CD4-positive, alpha-beta T cell treated with Interleukin-4 for 1 hour (primary cell): ENCODE data around the gene DNAJC10.
"Not testable (repeated sequence)": the region's sequence is repeated elsewhere in the genome, so short reads cannot be mapped to it uniquely, and the experiment has no call there.

Source experiments
- DNase-seq, 2 donors: peaks; one replicate each; pipeline ENCODE4 v3.0.0-alpha.2; 2020 to 2022

The DNAJC10 gene

DNA sequence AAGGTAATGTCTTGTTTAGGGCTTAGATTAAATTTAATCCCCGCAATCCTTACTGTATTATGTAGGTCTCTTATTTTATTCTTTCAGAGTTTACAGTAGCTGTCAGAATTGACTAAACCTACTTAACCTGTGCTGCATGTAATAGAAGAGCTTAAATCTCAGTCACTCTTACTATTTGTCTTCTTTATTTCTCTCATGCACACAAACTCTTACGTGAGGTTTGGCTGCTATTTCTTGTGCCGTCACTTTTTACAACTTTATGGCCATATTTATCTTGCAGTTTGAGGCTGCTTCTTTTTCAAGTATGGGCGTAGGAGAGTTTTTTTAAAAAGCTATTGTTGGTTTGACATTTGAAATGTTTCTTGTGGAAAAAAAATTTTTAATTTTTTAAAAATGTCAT is 12.0 kb downstream of the DNAJC10 start:
- DNase-seq = no peak

DNA sequence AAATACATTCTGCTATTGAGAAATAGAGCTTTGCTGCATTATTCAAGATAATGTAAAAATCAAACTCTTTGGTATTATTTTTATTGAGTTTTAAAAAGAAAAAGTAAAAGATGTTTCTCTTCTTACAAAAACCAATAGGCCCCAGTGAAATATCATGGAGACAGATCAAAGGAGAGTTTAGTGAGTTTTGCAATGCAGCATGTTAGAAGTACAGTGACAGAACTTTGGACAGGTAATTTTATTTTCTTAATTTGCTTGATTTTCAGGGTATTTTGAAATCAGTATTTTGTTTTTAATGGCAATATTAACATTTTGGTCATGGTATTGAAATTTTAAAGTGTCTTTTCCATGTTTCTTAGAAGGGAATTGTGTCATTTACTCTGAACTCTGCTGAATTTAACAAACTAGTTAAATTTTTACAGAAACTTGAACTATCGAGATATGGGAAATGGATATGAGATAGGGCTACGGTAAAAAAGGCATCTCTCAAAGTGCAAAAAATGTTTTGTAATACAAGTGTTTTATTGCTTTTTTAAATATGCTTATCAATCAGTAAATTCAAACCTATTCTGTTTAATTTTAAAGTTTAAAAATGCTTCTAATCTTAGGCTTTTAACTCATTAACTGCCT is 13.8 kb downstream of the DNAJC10 start:
- no peak for DNase-seq

DNA sequence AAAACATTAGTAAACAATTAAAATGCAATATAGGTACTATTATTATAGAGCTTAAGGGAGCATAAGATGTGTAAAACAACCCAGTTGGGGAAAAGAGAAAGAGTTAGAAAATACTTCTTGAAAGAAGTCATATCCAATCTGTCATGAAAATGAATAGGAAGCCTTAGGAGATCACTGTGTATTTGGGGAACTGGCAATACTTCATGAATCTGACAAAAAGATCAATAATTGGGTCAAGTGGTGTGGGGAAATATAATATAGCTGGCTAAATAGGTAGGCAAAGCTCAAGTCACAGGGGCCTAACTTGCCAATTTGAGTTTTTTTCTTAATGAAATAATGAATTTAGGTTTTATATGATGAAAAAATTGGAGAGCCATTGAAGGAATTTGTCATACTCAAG is 14.4 kb downstream of the DNAJC10 start:
- DNase-seq = no peak

DNA sequence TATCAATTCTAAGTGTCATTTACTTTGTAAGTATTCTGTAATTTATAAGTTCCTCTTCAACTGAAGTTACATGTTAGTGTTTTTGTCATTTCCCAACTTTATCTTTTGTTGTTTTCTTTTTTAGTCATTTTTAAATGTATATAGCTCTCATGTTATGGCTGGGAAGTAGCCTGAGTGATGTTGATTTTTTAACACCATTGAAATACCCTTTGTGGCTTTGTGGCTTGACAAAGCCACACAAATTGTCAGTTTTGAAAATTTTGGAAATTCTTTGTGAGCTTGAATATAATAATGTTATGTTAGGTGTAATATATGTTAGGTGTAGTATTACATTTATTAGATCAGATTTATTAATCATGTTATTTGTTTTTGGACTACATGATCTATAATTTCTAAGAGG is 16.7 kb downstream of the DNAJC10 start:
- no peak for DNase-seq

DNA sequence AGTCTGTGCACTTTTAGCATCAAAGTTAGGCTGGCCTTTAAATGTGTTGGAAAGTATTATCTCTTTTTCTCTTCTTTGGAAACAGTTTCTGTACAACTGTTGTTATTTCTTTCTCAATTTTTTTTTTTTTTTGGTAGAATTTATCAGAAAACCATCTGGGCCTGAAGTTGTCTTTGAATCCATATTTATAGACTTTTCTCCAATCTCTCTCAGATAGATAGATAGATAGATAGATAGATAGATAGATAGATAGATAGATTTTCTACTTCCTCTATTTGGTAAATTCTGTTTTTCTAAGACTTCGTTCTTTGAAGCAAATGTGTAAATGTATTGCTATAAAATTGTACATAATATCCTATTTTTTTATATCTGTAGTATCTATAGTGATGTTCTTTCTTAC is 17.5 kb downstream of the DNAJC10 start:
- DNase-seq = no peak

DNA sequence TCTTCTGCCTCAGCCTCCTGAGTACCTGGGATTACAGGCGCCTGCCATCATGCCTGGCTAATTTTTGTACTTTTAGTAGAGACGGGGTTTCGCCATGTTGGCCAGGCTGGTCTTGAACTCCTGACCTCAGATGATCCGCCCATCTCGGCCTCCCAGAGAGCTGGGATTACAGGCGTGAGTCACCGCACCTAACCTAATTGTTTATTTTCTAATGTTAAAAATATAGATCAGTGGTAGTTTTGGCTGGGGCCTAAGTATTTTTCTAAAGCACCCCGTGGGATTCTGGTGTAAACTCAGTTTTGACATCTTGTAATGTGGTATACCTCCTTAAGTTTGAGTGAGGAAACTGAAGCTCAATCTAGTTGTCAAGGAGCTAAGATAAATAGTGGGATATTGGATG is 20.8 kb downstream of the DNAJC10 start:
- DNase-seq = not testable (repeated sequence)

DNA sequence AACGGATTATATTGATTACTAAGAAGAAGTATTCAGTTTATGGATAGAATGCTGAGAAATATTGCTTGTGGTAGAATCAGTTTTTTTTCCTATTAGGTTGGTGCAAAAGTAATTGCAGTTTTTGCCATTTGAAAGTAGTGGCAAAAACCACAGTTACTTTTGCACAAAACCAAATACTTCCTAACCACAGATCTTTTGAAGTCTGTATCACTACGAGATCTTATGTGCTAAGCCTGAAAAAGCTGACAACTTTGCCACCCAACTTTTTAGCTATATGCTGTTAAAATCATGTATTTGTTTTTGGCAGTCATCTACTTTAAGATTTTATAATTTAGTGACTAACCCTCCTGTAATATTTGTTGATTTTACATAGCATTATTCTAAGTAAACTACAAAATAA is 24.6 kb downstream of the DNAJC10 start:
- peak in 1 of 2 donors; percentile 13 for DNase-seq

DNA sequence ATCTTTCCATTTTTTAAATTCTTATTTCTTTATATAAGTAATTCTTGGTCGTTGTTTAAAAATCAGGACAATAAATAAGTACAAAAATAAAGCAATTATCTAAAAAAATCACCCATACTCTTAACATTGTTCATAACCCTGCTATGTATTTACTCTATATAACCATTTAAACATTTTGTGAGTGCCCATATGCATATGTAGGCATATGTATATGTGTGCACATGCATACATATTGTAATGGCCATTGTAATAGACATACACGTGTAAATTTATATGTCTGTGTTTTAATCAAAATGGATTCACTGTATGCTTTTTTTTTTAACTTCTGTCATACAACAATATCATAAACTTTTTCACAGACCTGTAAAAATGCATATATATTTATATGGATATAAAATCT is 25.6 kb downstream of the DNAJC10 start:
- no peak for DNase-seq

DNA sequence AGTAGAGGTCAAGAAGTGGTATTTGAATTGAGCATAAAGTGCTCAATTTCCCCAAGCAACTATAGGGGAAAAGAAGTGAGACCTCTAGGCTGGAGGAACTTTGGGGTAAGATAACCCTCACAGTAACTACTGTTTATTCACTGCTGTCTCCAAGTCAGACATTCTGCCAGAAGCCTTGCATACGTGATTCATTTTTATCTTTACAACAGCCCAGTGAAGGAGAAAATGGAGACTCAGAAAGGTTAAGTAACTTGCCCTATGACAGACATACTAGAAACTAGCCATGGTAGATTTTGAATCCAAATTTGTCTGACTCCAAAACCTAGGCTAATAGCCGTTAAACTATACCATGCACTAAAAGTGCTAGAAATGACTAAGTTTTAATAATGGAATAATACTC is 28.4 kb downstream of the DNAJC10 start:
- no peak for DNase-seq

DNA sequence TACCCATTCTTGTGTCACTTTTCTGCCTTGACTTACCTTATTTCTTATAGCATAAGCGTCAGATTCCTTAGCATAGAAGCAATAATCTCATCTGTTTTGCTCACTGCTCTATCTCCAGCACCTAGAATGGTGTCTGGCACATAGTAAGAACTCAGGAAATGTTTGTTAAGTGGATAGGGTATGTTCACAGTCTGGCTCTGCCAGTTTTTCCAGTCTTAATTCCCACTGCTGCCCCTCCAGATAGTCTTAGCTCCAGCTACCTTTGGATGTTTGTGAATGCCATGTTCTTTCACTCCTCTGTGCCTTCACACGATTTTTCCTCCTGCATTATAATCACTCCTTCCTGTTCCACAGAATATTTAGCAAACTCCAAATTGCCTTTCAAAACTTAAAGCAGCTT is 29.0 kb downstream of the DNAJC10 start:
- no peak for DNase-seq

DNA sequence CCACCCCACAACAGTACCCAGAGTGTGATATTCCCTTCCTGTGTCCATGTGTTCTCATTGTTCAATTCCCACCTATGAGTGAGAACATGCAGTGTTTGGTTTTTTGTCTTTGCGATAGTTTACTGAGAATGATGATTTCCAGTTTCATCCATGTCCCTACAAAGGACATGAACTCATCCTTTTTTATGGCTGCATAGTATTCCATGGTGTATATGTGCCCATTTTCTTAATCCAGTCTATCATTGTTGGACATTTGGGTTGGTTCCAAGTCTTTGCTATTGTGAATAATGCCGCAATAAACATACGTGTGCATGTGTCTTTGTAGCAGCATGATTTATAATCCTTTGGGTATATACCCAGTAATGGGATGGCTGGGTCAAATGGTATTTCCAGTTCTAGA is 29.8 kb downstream of the DNAJC10 start:
- DNase-seq = not testable (repeated sequence)

DNA sequence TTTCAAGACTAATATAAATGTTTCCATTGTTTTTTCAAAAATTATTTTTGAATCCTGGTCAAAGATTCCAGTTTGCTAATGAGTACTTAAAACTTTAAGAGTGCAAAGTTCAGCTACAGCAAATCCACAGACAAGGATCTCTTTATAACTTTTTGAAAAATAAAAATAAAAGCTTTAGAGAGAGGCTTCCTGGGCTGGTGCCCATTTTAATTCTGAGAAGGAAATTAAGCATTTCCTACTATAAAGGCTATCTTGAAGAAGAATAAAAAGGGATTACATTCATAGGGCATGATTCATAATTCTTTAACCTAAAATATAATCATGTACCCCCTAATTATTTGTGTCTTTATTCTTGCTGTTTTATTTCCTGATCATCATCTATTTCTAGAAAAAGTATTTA is 38.2 kb downstream of the DNAJC10 start:
- DNase-seq = no peak

DNA sequence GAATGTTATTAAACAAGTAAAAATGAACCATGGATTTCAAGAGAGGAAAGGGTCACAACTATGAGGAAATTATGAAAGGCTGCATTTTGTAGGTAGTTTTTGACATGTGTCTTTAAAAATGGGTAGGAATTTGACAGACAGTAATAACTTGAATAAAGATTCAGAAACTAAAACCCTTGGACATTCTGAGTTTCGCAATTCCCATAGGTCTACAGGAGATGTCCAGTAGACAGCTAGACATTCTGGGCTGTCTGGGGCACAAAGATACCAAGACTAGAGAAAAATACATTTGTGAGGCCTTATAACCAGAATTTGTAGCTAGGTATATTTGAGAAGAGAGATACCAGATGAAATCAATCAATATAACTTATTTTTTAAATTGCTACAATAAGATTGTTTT is 42.3 kb downstream of the DNAJC10 start:
- DNase-seq = no peak

DNA sequence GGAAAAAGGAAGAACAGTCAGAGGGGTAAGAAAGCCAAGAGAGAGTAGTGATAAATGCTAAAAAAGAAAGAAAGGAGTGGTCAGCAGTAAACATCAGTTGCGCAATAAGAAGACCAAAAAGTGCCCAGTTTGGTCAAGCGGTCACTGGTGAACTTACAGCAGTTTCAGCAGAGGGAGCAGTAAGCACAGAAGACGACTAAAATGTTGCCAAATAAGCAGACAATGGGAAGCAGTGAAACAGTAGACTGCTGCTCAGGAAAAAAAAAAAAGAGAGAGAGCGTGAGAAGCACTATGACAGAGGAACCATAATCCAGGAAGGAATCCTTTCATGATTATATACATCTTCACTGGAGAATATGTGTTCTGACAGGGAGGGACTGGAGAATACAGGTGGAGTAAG is 45.8 kb downstream of the DNAJC10 start:
- DNase-seq = no peak

DNA sequence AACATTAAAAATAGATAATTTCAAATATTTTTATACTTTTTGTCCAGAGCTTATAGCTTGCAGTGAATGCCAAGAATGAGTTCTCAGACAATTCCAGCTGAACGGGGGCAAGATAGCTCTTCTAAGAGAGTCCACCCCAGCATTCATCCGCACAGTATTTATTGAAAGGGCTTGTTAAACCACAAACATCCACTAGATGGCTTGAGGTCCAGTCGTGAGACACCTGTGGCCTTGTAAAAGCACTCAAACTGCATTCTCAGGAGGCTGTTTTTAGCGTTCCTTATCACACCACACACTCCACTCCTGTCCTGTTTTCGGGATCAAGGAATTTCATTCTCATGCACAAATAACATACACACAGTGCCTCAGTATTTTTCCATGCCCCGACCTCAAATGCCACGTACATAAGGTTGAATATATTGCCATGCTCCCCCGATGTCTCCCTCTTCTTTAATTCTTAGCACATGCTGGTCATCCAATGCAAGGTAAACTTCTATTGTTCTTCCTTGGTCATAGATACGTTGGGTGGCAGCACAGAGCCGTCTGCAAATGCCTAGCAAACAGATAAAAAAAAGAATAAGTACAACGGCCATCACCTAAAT is 47.4 kb downstream of the DNAJC10 start:
- no peak for DNase-seq

DNA sequence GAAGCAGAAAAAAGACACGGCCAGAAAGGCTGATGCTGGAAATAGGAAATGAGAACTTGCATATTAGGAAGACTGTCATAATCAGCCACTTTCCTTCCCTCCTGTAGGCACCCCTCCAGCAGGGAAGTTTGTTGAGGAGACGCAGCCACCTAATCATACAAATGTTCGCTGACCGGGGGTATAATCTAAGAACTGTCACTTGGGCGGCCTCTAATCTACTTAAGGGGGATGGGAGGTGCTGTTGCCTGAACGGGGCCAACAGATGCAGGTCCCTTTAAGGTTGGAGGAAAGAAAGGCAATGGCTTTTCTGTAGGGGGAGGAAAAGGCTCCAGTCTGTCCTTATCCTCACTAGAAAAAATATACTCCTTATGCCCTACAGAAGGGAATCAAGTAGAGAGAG is 50.6 kb downstream of the DNAJC10 start:
- no peak for DNase-seq

DNA sequence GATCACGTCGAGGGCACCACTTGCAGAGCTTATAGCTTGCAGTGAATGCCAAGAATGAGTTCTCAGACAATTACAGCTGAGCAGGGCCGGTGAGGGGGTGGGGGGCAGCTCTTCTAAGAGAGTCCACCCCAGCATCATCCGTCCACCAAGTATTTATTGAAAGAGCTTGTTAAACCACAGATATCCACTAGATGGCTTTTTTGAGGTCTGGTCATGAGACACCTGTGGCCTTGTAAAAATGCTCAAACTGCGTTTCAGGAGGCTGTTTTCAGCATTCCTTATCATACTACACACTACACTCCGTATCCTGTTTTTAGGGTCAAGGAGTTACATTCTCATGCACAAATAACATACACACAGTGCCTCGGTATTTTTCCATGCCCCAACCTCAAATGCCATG is 51.5 kb downstream of the DNAJC10 start:
- no peak for DNase-seq

DNA sequence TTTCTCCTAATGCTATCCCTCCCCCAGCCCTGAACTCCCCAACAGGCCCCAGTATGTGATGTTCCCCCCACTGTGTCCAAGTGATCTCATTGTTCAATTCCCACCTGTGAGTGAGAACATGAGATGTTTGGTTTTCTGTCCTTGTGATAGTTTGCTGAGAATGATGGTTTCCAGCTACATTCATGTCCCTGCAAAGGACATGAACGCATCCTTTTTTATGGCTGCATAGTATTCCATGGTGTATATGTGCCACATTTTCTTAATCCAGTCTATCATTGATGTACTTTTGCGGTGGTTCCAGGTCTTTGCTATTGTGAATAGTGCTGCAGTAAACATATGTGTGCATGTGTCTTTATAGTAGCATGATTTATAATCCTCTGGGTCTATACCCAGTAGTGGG is 52.9 kb downstream of the DNAJC10 start:
- not testable (repeated sequence) for DNase-seq

DNA sequence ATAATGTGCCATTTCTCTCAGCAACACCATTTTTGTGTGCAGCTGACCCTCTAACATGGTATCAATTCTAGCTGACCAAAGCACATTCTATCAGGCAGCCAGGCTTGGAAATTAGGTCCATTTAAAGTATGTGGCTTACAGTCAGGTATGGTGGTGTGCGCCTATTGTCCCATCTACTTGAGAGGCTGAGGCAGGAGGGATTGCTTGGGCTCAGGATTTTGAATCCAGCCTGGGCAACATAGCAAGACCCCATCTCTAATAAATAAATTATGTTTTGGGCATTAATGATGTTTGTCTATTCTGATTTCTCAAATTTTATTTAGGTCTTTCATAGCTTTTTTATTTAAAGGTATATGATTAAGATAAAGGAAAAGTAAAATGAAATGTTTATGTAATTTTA is 63.3 kb downstream of the DNAJC10 start:
- DNase-seq = no peak

DNA sequence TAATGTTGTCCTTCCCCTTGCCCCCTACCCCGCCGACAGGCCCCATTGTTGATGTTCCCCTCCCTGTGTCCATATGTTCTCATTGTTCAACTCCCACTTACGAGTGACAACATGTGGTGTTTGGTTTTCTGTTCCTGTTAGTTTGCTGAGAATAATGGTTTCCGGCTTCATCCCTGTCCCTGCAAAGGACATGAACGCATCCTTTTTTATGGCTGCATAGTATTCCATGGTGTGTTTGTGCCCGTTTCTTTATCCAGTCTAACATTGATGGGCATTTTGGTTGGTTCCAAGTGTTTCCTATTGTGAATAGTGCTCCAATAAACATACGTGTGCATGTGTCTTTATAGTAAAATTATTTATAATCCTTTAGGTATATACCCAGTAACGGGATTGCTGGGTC is 65.0 kb downstream of the DNAJC10 start:
- DNase-seq = not testable (repeated sequence)

DNA sequence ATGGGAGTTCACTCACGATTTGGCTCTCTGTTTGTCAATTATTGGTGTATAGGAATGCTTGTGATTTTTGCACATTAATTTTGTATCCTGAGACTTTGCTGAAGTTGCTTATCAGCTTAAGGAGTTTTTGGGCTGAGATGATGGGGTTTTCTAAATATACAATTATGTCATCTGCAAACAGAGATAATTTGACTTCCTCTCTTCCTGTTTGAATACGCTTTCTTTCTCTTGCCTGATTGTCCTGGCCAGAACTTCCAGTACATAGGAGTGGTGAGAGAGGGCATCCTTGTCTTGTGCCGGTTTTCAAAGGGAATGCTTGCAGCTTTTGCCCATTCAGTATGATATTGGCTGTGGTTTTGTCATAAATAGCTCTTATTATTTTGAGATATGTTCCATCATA is 66.6 kb downstream of the DNAJC10 start:
- DNase-seq = not testable (repeated sequence)

DNA sequence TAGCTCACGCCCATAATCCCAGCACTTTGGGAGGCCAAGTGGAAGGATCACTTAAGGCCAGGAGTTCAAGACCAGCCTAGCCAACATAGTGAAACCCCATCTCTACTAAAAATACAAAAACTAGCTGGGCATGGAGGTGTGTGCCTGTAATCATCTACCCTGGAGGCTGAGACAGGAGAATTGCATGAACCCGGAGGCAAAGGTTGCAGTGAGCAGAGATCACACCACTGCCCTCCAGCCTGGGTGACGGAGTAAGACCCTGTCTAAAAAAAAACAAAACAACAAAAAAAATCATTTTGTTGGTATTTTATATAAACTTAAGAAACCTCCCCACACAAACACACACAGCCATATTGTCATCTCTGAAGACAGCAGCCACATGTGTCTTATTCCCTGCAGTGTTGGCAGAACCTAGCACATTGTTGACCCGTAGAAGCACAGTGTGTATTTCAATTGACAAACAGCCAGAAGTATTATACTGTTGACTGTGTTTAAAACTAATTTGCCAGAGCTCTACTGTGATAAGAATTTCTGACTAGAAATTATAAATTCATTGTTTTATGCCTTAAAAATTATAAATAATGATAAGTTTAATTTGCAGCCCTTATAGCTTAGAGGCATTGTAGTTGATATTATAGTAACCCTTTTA is 68.1 kb downstream of the DNAJC10 start:
- DNase-seq = no peak

DNA sequence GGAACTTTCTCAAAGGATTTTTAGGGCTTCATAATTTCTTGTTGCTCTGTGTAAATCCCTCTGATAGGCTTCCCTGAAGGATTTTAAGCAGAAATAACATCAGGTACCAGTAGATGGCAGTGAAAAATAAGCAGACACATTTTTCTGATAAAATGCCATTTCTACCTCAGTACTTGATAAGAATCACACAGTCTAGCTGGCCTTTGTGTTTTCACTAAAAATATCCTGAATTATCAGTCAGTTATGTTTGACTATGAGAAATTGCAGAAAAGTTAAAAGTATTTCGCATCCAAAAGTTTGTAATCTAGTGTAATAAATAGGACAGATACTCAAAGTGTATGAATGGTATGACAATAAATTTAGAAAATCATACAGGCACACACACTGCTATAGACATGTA is 68.7 kb downstream of the DNAJC10 start:
- no peak for DNase-seq

DNA sequence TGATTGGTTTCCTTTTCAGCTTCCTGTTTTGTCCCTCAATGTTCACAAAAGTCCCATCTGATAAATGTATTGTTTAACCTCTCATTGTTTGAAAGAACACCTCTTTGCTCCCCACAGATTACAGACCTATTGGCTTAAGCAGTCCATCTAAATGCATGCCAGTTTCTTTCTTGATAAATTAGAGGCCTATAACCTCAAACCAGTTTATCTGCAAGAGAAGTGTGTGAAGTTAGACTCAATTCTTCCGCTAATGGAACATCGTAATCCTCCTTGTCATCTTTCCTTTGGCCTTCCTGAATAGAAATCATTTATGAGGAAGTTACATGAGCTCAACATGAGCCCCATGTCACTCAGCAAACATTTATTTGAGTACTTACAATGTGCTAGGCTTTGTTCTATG is 76.4 kb downstream of the DNAJC10 start:
- DNase-seq = no peak

DNA sequence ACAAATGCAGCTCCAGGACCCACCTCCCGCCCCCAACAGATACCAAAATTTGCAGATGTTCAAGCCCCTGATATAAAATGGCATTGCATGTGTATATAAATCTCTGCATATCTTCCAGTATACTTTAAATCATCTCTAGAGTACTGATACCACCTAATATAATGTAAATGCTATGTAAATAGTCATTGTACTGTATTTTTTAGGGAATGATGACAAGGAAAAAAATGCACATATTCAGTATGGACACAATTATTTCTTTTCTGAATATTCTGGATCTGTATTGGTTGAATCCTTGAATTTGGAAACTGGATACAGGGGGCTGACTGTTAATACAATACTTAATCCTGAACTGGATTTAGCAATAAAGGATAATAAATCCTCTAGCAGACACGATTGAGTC is 82.7 kb downstream of the DNAJC10 start:
- DNase-seq = no peak
